ACHN (cell line): ENCODE measurements around the gene HSFX2.
"Not testable (repeated sequence)": the region's sequence is repeated elsewhere in the genome, so short reads cannot be mapped to it uniquely, and the experiment has no call there.

ENCODE experiments used
- DNase-seq: peaks from one replicate; pipeline ENCODE4 v3.0.0-alpha.2; 2015
- in situ Hi-C: cut with HindIII; loops from 2 replicates; pipeline ENCODE4 v1.10.0; 2017; ENCODE audit warnings: low sequenced_read_pairs, low pct_ligation_motif_present, low pct_unique_long_range_greater_than_20kb

The HSFX2 gene, protein sequence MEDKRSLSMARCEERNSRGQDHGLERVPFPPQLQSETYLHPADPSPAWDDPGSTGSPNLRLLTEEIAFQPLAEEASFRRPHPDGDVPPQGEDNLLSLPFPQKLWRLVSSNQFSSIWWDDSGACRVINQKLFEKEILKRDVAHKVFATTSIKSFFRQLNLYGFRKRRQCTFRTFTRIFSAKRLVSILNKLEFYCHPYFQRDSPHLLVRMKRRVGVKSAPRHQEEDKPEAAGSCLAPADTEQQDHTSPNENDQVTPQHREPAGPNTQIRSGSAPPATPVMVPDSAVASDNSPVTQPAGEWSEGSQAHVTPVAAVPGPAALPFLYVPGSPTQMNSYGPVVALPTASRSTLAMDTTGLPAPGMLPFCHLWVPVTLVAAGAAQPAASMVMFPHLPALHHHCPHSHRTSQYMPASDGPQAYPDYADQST

DNA sequence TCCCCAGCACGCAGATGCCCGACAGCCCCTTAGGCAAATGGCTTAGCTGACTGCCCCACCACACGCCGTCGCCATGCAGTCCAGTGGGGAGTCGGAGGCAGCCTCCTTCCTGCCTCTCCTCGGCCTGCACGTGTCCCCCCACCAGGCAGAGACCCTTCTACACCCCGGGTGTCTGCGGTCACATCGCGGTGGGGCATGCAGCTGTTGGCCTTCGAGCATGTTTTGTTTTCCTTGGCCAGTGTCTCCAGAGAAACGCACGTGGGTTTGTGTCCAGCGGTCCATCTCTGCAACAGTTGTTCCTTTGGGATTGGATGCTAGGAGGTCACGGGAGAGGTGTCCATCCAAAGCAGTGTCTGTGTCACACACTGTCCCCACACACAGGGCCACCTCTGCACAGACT is at the start of gene HSFX2:
HSFX2 (minus strand) TSS at position 101 of the 400 bp plus-strand sequence. CDS start 614 bp downstream, outside the sequence.
- DNase-seq, in situ Hi-C loops: not testable (repeated sequence)

DNA sequence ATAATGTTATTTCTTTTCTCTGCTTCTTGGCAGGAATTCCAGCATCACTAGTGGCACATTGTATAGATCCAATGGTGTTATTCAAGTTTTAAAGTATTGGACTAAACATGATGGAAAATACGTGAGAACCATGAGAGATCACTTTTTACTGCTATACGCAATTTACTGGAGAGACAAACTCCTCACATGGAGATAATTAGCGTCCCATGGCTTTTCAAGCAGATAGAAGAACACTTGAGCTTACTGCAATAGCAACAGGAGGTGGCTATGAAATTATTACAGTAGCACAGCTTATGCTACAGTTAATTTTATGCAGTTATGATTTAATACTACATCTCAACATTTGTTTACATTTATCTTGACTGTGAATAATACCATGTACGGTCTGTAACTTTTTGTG is 48.4 kb upstream of the HSFX2 start:
- in situ Hi-C loops: no loop called here
- no peak for DNase-seq

DNA sequence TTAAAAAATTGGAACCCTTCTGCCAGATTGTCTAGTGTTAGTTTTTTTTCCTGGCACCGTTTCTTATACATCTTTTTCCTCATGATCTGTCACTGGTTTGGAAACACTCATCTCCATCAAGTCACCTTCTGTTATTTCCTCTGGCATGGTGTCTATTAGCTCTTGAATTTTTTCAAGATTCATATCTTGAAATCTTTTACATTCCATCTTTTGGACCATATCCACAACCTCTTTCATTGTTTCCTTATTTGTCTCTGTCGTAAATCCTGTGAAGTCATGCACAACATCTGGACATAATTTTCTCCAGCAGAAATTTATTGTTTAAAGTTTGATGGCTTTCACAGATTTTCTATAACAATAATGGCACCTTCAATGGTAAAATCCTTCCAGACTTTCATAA is 46.7 kb upstream of the HSFX2 start:
- in situ Hi-C loops: no loop called here

DNA sequence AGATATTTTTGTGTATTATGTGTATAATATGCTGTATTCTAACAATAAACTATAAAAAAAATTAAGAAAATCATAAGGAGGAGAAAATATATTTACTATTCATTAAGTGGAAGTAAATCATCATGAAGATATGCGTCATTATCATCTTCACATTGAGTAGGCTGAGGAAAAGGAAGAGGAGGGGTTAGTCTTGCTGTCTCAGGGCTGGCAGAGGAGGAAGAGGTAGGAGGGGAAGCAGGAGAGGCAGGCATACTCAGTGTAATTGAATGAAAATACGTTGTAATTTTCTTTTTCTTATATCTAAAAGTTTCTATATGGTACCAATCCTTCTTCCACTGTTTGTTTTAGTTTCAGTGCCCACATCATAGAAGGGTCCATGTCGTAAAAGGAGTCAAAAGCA is 46.3 kb upstream of the HSFX2 start:
- in situ Hi-C loops: no loop called here
- DNase-seq: no peak

More for the DNA sequence above, 46.7 kb upstream of the HSFX2 start:
- DNase-seq: no peak

DNA sequence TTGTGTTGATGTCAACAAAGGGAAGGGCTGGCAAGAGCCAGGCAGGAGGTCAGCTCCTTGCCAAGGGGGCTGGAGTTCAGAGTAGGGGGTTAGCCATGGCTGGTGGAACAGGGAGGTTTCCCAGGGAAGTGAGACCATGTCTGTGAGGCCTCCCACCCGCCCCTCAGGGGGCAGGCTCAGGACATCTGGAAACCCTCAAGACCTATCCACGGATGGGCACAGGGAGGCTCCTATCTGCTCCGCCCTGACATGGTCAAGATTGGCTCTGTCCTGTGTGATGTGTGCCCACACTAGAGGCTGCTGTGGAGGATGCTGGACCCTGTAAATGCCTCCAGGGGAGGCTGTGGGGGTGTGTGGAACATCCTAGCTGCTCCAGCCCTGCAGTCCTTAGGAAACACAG is 44.5 kb upstream of the HSFX2 start:
- in situ Hi-C loops: no loop called here
- DNase-seq: no peak

DNA sequence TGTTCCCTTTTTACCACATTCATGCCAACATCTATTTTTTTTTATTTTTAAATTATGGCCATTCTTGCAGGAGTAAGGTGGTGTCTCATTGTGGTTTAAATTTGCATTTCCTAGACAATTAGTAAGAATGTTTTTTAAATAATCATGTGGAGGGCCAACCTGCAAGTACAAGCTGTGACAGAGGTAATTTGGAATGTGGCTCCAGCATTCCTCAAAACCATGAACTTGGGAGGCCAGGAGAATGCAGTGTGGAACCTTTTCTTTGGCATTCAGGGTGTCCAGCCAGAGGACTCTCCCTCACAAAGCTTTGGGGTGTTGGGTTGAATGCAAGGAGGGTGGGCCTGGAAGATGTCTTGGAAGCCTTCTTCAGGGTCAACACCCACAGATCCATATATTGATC is 43.7 kb upstream of the HSFX2 start:
- in situ Hi-C loops: no loop called here

DNA sequence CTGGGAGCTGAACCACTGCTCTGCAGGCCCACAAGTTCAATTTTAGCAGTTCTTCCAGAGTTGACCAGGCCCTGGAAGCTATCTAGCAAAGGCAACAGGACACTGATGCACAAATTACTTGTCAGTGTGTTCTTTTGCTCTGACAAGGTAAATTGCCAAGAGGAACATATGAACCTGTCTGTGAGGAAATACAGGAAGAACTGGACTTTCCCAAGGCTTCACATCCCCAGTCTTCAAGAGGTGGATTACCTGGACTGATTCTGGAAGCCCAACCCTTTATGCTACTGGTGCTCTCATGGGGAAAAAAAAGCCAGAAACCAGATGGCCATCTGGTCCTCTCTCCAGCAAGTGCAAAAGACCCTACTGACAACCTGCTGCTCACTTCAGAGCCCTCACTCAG is 38.4 kb upstream of the HSFX2 start:
- no peak for DNase-seq
- in situ Hi-C loops: no loop called here

More for the DNA sequence above, 43.7 kb upstream of the HSFX2 start:
- DNase-seq: peak; percentile 0

DNA sequence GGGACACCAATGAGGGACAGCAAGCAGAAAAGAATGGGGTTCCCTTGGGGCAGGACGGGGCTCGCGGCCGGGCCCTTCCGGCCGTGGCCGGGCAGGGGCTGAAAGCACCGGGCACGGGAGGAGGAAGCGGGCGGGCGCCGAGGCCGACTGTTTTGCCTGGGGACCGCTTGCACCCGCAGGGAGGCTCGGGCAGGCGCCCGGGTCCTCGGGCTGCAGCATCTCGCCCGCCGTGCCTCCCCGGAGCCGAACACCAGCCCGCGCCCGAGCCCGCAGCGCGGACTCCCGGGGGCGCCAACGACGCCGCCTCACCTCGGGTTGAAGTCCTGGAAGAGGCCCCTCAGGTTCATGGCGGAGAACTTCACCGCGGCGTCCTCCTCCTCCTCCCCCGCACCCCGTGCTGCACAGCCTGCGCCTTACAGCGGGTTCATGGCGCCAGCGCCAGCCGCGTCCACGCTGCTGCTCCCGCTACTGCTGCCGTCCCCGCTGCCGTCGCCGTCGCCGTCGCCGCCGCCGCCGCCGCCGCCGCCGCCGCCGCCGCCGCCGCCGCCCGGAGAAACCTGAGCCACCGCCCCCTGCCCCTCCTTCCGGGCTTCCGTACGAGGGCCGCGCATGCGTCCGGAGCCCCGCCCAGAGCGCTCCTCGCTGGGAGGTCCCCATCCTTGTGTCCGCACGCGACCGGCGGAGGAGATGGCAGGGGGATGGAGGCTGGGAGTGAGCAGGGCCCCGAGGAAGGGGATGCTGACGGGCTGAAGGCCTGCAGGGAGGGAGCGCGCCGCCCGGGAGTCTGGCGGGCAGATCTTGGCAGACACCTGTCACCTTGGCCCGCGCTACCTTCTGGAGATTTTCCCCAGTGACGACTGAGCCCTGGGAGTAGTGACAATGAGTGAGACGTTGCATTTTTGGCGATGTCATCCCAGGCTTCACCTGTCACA is 36.4 kb upstream of the HSFX2 start, which contains the start of gene TMEM185A:
TMEM185A (minus strand) TSS at position 559 of the 932 bp plus-strand sequence; CDS start at position 347, 212 bp downstream.
- in situ Hi-C loops: no loop called here
- peak; percentile 37 for DNase-seq

DNA sequence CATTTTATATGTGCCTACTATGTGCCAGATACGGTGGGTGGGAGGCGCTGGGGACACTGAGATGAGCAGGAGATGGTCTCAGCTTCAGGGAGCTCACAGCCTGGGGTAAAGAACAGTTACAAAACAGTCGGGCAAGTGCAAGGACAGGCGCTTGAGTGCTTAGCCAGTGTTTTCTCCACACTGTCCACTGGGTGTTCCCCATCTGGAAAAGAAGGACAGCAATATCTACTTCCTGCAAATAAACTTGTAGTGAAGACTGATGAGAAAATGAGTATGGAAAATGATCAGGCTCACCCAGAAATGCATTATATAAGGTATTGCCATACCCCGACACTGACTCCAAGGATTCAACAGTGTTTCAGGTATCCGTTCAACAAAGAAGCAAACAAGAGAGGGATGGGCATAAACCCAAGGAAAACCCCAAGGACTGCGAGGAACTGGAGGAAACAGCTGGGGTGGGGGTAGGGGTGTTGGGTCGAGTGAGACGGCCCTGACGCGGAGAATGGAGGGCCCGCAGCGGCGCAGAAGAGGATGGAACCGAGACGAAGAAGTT is 35.6 kb upstream of the HSFX2 start:
- peak; percentile 33 for DNase-seq
- in situ Hi-C loops: no loop called here

DNA sequence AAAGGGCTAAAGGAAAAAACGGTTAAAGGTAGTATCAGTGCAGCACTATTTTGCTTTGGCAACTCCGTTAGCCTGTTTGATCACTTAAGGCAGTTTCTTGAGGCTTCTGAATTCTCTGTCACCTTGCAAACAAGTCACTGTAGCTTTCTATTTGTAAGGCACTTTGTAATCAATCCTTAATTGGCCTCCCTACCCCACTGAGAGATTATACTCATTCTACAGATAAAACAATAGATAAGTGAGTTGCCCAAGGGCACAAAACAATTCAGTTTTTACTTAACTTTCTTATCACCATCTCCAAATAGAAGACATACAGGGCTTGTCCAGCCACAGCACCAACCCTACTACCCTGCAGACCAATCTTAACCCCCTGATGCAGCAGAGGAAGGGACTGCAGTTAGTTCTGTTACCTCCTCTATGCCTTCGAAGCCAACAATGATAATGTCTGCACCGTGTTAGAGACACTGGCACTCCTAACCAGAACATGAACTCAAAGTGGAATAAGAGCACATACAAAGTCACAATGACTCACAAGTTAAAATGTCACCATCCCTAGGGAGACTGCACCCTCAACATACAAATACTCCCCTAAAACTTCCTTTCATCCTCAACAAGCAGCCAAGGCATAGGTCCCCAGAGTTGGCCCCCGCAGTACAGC is 34.7 kb upstream of the HSFX2 start:
- no peak for DNase-seq
- in situ Hi-C loops: no loop called here

DNA sequence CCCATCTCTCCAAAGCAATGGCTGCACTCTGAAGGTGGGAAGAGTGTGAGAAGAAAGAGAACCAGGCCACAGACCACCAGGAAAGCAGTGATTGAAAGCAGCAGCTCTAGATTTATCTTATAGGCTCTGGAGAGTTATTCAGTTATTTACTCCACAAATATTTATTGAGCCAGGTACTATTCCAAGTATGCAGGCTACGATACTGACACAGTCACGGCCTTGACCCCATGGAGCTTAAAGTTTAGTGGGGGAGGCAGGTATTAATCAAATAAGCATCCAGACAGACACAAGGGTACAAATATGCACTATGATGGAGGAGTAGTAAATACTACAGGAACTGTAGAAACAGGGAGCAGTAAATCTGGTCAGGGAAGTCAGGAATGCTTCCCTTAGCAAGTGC is 33.7 kb upstream of the HSFX2 start:
- DNase-seq: no peak
- in situ Hi-C loops: no loop called here

DNA sequence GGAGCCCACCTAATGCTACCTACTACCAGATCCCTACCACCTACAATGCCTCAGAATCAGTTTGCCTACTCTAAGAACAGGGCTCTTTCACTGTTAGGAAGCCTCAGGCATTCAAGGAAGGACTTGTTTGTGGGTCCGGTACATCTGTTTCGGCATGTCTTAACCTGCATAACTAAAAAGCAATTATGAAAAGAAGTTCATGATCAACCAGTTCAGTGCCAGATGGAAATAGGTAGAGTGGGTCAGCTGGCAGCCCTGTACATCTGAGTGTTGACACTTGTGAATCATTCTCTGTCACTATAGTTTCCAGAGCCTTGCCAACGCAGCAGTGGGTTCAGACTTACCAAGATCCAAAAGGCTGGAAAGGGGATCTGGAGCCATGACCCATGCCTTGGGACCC is 33.2 kb upstream of the HSFX2 start:
- no peak for DNase-seq
- in situ Hi-C loops: no loop called here

DNA sequence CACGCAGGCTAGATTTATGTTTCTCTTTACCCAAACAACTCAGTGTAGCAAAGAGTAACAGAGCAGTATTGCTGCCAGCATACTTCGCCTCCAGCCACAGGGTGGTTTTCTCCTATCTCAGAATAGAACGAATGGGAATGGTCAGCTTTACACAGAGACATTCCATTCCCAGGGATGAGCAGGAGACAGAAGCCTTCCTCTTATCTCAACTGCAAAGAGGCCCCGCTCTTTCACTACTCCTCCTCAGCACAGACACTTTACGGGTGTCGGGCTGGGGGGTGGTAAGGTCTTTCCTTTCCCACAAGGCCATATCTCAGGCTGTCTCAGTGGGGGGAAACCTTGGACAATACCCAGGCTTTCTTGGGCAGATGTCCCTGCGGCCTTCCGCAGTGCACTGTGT is 31.7 kb upstream of the HSFX2 start:
- DNase-seq, in situ Hi-C loops: not testable (repeated sequence)

DNA sequence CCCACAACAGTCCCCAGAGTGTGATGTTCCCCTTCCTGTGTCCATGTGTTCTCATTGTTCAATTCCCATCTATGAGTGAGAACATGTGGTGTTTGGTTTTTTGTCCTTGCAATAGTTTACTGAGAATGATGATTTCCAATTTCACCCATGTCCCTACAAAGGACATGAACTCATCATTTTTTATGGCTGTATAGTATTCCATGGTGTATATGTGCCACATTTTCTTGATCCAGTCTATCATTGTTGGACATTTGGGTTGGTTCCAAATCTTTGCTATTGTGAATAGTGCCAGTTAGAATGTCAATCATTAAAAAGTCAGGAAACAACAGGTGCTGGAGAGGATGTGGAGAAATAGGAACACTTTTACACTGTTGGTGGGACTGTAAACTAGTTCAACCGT is 24.5 kb upstream of the HSFX2 start:
- not testable (repeated sequence) for DNase-seq

DNA sequence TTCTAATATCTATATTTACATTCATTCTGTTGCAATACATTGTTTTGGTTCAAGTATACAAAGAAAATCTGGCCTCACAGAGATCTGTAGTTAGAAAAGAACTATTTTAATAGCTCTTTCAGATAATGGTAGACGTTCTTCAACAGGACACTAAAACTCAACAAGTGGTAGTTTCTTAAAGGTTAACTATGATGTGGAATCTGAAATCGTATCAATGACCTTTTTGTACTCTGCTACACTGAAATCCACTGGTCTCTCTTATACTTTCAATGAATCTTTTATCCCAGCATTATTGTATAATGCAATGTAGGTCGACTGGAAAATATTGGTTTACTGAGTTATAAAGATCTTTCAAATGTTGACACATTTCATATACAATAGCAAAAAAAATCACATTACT is 23.8 kb upstream of the HSFX2 start:
- in situ Hi-C loops: no loop called here
- no peak for DNase-seq

More for the DNA sequence above, 24.5 kb upstream of the HSFX2 start:
- in situ Hi-C loops: not testable (repeated sequence)

DNA sequence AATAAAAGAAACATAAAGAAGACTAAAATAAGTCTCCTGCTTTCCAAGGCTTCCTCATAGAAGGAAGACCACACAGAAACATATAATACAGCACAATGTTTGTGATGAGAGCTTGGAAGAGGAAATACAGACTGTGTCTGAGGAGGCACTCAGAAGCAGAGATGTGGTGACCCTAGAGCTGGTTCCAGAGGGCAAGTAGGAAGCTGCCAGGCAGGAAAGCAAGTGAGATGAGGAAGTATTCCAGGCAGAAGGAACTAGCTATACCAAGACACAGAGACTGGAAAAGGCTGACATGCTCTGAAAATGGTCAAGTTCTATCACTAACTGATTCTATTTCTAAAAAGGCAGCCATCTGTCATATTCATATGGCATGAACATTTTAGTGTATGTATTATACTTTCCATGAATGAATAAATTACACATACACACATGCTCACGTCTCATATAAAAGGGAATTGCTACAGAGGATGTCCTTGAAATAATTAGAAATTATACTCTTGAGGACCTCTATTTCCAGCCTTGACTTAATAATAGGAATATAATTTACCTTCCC is 16.6 kb upstream of the HSFX2 start:
- DNase-seq: no peak
- in situ Hi-C loops: no loop called here

DNA sequence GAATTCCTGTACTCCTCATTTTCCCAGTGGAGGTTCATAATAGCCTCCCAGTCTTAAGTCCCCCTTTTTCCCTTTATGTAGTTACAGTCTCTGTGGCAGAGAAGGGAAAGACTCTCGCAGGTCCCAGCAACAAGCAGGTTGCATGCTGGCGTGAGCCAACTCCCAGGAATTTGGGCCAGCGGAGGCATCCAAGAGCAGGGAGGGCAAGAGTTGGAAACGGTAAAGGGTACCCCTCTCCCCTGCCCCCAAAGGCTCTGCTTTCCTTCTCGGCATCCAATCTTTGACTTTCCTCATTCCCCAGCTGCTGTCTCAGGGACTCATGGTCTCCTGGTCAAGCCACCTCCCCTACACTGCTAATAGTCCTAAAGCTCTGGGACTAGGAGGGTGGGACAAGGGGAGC is 15.4 kb upstream of the HSFX2 start:
- DNase-seq: no peak
- in situ Hi-C loops: no loop called here

DNA sequence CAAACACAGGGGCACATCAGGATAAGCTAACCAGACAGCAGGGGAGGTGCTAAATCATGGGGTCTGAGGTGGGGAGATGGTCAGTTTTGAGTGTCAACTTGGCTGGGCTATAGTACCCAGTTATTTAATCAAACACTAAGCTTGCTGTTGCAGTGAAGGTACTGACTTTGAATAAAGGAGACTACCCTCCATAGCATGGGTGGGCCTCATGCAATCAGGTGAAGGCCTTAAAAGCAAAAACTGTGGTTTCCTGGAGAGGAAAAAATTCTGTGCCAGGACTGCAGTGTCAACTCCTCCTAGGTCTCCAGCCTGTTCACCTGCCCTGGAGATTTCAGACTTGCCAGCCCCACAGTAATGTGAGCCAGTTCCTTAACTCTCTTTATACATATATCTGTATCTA is 12.6 kb upstream of the HSFX2 start:
- in situ Hi-C loops: no loop called here
- DNase-seq: no peak
